Duodenal mucosa (tissue), 2 donors: ENCODE results near the gene HCRT.

ENCODE experiments used
- H3K27ac ChIP-seq: one replicate; pipeline ENCODE4 v1.7.0; 2013; ENCODE audit warnings: low read depth, low read length
- H3K27me3 ChIP-seq, 2 donors: one replicate each; pipeline ENCODE4 v1.7.0; 2013; ENCODE audit warnings: low read length in 2 of 2, control low read depth in 1 of 2; ENCODE audit not compliant: insufficient read depth in 2 of 2, control insufficient read depth in 1 of 2
- H3K36me3 ChIP-seq, 2 donors: one replicate each; pipeline ENCODE4 v1.7.0; 2013; ENCODE audit warnings: low read length in 2 of 2, control low read depth in 1 of 2; ENCODE audit not compliant: insufficient read depth in 2 of 2, control insufficient read depth in 1 of 2
- H3K4me1 ChIP-seq, 2 donors: one replicate each; pipeline ENCODE4 v1.7.0; 2013; ENCODE audit warnings: low read length in 2 of 2, control low read depth in 1 of 2; ENCODE audit not compliant: insufficient read depth in 2 of 2, control insufficient read depth in 1 of 2
- H3K4me3 ChIP-seq, 2 donors: one replicate each; pipeline ENCODE4 v1.7.0; 2013; ENCODE audit warnings: low read length in 2 of 2, low read depth in 1 of 2
- H3K9ac ChIP-seq, 2 donors: one replicate each; pipeline ENCODE4 v1.7.0; 2013; ENCODE audit warnings: low read length in 2 of 2, low read depth in 1 of 2
- H3K9me3 ChIP-seq, 2 donors: one replicate each; pipeline ENCODE4 v1.7.0; 2013; ENCODE audit warnings: low read length in 2 of 2, control low read depth in 1 of 2; ENCODE audit not compliant: control insufficient read depth in 1 of 2

HCRT gene

DNA sequence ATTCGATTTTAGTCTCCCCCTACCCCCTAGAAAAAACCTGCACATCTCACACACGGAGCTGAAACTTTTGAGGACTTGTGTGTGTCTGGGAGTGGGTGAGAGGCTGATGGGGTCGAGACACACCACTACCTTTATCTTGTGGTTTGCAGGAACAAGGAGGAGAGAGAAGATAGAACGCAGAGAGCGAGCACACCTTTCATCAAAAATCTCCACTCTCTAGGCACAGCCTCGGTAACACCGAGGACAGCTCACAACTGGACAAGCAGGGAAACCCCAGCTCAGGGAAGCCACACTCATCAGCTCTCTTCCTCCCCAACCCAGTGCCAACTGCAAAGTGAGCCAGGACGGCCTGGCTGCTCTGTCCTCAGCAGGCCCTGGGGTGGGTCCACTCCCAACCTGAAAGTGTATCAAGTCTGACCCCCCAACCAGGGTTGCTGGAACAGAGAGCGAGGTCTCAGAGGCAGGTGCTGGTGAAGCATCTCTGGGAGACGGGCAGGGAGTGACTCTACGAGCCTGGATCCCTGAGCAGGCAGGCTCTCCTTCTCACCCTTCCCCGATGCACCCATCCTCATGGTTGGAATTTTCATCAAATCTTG is 14.3 kb upstream of the HCRT start:
- Histone ChIP-seq H3K9ac (no peak overlapping the region), H3K36me3 (peaks cover 5 to 22% of the 10 kb centered on the region in 2 donors), H3K27me3 (no peaks in the 10 kb centered on the region), H3K4me1 (peaks cover 14 to 18% of the 10 kb centered on the region in 2 donors), H3K9me3 (no peaks in the 10 kb centered on the region), H3K4me3 (no peak overlapping the region), H3K27ac (no peak overlapping the region)

GRCh38 chr17:42198897-42199296 is 13.6 kb upstream of the HCRT start:
- H3K36me3 ChIP-seq: peaks cover under 1 to 16% of the 10 kb centered on the region in 2 donors
- H3K9ac ChIP-seq: no peak overlapping the region
- H3K27ac ChIP-seq: no peak overlapping the region
- H3K4me1 ChIP-seq: peaks cover 14 to 21% of the 10 kb centered on the region in 2 donors
- no peaks in the 10 kb centered on the region for H3K27me3 ChIP-seq
- H3K9me3 ChIP-seq: no peaks in the 10 kb centered on the region
- H3K4me3 ChIP-seq: no peak overlapping the region

- H3K27ac ChIP-seq: no peak overlapping the region
- H3K4me1 ChIP-seq: peaks cover 20 to 32% of the 10 kb centered on the region in 2 donors
- peaks cover 0 to 15% of the 10 kb centered on the region in 2 donors for H3K36me3 ChIP-seq
- H3K9ac ChIP-seq: no peak overlapping the region
- no peaks in the 10 kb centered on the region for H3K9me3 ChIP-seq
- H3K4me3 ChIP-seq: no peak overlapping the region
- no peaks in the 10 kb centered on the region for H3K27me3 ChIP-seq
Observed at GRCh38 chr17:42197564-42198156, 12.4 kb upstream of the HCRT start.

- H3K36me3 ChIP-seq: no peaks in the 10 kb centered on the region
- H3K27me3 ChIP-seq: no peaks in the 10 kb centered on the region
- peaks cover 6 to 18% of the 10 kb centered on the region in 2 donors for H3K4me1 ChIP-seq
- H3K4me3 ChIP-seq: peak within 1 kb of the TSS; percentile 96 to 100
- H3K9ac ChIP-seq: peak within 1 kb of the TSS; percentile 81 to 99
- peak within 1 kb of the TSS; percentile 53 for H3K27ac ChIP-seq
- H3K9me3 ChIP-seq: no peaks in the 10 kb centered on the region
Observed at GRCh38 chr17:42193969-42194899, 9.0 kb upstream of the HCRT start, which contains the start of gene GHDC. Gene GHDC, minus strand, starts transcription at chr17:42194494. Its CDS starts 913 bp downstream, at chr17:42193581.

- Histone ChIP-seq H3K27me3 (no peaks in the 10 kb centered on the region), H3K9me3 (no peaks in the 10 kb centered on the region), H3K36me3 (no peaks in the 10 kb centered on the region), H3K4me1 (peaks cover 6 to 18% of the 10 kb centered on the region in 2 donors), H3K9ac (peak overlapping the region; percentile 81 to 99), H3K4me3 (peak overlapping the region; percentile 96 to 100), H3K27ac (no peak overlapping the region)
Observed at GRCh38 chr17:42193216-42193968, 8.1 kb upstream of the HCRT start.

DNA sequence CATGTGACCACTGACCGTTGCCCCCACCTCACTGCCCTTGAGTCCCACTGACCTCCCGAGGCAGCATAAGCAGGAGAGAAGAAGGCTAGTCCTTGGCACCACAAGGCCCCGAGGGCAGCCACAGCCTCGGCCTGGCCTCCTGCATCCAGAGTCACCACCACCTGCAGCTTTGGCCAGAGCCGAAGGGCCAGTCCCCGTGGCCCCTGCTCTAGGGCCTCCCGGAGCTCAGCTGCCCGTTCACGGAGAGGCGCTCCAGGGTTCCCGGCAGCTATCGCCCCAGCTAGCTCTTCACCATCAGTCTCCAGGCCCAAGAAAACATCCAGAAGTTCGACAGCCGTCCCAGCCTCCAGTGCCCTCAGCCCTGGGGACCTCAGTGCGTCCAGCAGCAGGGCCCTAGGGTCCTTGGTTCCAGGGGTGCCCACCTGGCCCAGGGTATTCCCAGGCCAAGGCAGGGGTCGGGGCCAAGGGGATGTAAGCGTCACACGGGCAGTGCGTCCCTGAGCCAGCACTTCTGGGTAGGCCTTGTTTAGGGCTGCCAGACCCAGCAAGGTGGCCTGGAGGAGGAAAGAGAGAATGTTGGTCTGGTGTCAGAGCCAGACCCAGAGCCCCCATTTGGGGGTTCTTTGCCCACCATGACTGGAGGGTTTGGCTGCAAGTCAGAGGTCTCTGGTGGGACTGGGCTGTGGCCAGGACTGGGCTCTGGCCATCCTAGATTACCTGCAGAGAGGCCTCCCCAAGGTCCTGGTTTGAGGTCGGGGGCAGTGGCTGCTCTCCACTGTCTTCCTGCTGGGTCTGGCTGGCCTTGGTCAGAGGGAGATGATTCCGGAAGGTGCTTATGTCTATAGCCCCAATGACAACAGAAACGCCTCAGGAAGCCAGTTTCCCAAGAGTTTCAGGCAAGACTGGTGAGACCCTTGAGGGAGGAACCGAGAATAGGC is 7.2 kb upstream of the HCRT start:
- Histone ChIP-seq H3K4me3 (no peak overlapping the region), H3K9me3 (no peaks in the 10 kb centered on the region), H3K4me1 (peaks cover 6 to 18% of the 10 kb centered on the region in 2 donors), H3K27ac (no peak overlapping the region), H3K36me3 (no peaks in the 10 kb centered on the region), H3K27me3 (no peaks in the 10 kb centered on the region), H3K9ac (no peak overlapping the region)

GRCh38 chr17:42191275-42191608 is 6.0 kb upstream of the HCRT start:
- H3K9ac ChIP-seq: no peak overlapping the region
- H3K27ac ChIP-seq: no peak overlapping the region
- H3K36me3 ChIP-seq: no peaks in the 10 kb centered on the region
- H3K4me3 ChIP-seq: no peak overlapping the region
- H3K4me1 ChIP-seq: peaks cover 6 to 18% of the 10 kb centered on the region in 2 donors
- no peaks in the 10 kb centered on the region for H3K9me3 ChIP-seq
- H3K27me3 ChIP-seq: no peaks in the 10 kb centered on the region

- Histone ChIP-seq H3K36me3 (no peaks in the 10 kb centered on the region), H3K27me3 (no peaks in the 10 kb centered on the region), H3K27ac (no peak overlapping the region), H3K9me3 (no peaks in the 10 kb centered on the region), H3K4me3 (no peak overlapping the region), H3K9ac (no peak overlapping the region), H3K4me1 (peaks cover 6 to 19% of the 10 kb centered on the region in 2 donors)
Observed at GRCh38 chr17:42190491-42191274, 5.4 kb upstream of the HCRT start.

- H3K36me3 ChIP-seq: no peaks in the 10 kb centered on the region
- no peak overlapping the region for H3K9ac ChIP-seq
- H3K27me3 ChIP-seq: no peaks in the 10 kb centered on the region
- H3K4me3 ChIP-seq: no peak overlapping the region
- H3K9me3 ChIP-seq: no peaks in the 10 kb centered on the region
- H3K27ac ChIP-seq: no peak overlapping the region
- peaks cover 15 to 27% of the 10 kb centered on the region in 2 donors for H3K4me1 ChIP-seq
Observed at GRCh38 chr17:42189651-42189965, 4.4 kb upstream of the HCRT start.
